Activated T-cell treated with anti-CD3 and anti-CD28 coated beads for 24 hours (primary cell): ENCODE data around the gene MS4A15.
"Not testable (repeated sequence)": the region's sequence is repeated elsewhere in the genome, so short reads cannot be mapped to it uniquely, and the experiment has no call there.

Experiments used
- DNase-seq: peaks from one replicate; pipeline ENCODE4 v3.0.0-alpha.2; 2020; ENCODE audit warnings: low read depth

MS4A15 gene

DNA sequence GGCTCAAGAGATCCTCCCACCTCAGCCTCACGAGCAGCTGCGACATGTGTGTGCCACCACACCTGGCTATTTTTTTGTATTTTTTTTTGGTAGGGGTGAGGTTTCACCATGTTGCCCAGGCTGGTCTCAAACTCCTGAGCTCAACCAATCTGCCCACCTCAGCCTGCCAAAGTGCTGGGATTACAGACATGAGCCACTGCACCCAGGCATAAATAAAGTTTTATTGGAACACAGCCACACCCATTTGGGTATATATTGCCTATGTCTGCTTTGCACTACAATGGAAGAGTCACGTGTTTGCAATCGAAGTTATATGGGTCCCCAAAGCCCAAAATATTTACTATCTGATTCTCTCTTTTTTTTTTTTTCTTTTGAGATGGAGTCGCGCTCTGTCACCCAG is 1.8 kb upstream of the MS4A15 start:
- DNase-seq: no peak

DNA sequence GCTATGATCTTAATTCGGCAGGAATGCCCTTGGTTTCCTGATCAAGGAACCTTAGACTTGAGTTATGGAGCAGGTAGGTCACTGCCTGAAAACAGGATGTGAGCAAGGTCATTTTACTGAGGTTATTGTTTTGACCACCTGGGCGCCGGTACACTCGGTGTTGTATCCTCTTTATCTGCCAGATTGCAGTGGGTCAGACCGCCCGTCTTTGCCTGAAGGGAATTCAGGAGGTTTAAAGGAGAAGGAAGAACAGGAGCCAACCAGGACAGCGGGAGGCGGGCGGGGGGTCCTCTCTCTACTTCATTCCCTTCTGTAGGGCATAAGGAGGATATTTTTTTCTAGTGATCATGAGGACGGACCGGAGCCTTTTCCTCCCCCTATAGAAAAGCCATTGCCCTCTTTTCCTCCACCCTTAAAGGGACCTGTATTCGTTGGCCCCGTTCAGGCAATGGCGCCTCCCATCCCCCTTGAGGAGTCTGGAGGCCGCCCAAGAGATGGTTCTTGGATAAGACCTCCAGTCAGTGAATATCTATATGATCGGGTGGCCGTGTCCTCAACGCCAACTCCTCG is 649 bp downstream of the MS4A15 start:
- DNase-seq: no peak

DNA sequence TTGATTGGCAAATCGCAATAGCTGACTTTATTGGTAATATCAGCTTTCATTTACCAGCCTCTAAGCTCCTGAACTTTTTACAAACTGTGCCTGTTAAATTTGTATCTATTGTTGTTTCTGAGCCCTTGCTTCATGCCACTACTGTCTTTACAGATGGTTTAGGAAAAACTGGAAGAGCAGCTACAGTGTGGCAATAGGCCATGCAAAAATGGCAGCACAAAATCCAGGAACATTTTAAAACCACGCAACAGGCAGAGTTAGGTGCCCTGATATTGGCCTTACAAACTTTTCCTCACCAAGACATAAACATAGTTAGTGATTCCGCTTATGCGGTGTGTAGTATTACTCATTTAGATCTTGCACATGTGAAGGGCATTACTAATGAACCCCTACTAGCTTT is 2.0 kb downstream of the MS4A15 start:
- DNase-seq: not testable (repeated sequence)

DNA sequence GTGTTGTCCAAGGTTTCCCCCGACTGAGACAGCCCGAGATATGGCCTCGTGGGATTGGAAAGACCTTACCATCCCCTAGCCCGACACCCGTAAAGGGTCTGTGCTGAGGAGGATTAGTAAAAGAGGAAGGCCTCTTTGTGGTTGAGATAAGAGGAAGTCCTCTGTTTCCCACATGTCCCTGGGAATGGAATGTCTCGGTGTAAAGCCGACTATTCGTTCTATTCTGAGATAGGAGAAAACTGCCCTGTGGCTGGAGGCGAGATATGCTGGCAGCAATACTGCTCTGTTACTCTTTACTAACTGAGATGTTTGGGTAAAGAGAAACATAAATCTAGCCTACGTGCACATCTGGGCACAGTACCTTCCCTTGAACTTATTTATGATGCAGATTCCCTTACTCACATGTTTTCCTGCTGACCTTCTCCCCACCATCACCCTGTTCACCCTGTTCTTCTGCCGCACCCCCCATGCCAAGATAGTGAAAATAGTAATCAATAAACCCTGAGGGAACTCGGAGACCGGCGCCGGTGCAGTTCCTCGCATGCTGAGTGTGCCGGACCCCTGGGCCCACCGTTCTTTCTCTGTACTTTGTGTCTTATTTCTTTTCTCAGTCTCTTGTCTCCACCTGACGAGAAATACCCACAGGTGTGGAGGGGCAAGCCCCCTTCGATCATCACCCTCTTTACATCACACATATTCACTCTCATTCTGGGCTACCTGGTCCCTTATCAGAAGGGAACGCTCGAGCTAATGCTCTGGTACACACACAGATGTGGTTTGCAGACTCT is 3.0 kb downstream of the MS4A15 start:
- not testable (repeated sequence) for DNase-seq

DNA sequence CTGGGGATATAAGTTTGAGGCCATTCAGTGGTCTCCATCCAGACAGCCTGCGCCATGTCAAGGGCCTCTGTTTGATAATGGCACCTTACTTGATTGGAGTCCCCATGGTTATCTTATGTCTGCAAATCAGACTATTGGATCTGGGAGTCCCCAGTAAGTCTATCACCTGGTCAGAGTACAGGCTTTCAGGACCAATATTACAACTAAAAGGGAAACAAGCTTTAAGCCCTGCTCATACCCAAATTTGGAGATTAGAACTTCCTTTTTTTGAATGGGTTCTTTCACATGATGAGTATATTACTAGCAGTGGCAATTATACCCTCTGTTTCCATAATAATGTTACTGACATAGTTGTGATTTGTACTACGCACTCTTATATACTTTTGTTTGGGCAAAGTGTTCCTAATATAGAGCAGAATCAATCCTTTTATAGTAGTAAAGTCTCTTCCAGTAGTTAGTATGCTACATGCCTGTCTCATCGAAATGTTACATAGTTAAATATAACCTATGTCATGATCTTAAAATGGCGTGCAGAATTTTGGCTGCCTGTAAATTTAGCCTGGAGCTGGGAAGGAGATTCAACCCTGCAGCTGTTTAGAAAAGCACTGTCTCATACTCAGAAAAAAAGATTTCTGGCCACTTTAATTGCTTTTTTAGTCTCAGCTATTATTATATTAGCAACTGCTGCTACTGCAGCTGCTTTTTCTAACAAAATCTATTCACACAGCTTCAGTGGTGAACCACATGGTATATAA is 4.9 kb downstream of the MS4A15 start:
- no peak for DNase-seq

DNA sequence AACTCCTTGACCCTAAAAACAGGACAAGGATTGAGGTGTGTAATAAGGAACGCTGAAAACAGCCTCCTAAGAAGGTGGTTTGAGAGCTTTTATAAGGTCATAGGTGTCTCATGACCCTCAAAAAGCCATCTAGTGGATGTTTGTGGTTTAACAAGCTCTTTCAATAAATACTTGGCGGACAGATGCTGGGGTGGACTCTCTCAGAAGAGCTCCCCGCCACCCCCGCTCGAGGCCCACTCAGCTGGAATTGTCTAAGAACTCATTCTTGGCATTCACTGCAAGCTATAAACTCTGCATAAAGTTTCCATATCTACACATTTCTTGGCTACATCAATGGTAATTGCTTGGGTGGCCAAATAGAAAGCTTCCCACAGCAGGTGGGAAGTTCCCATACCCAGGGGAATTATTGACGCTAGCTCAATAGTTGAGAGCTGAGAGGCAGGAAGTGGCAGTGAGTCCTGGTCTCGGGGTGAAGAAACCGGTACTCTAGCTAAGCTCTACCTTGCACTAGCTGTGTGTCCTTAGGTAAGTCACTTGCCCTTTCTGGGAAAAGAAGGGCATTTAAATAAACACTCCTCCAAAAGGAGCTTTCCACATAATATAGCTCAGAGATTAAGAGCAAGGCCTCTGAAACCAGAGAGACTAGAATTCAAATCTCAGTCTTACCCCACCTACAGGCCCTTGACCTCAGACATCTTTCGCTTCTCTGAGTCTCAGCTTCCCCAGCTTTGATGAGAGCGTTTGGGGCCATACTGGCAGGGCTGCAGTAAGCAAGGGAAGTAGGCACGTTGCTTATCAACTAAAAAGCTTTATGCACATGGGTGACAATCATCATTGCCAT is 6.4 kb downstream of the MS4A15 start:
- DNase-seq: no peak

DNA sequence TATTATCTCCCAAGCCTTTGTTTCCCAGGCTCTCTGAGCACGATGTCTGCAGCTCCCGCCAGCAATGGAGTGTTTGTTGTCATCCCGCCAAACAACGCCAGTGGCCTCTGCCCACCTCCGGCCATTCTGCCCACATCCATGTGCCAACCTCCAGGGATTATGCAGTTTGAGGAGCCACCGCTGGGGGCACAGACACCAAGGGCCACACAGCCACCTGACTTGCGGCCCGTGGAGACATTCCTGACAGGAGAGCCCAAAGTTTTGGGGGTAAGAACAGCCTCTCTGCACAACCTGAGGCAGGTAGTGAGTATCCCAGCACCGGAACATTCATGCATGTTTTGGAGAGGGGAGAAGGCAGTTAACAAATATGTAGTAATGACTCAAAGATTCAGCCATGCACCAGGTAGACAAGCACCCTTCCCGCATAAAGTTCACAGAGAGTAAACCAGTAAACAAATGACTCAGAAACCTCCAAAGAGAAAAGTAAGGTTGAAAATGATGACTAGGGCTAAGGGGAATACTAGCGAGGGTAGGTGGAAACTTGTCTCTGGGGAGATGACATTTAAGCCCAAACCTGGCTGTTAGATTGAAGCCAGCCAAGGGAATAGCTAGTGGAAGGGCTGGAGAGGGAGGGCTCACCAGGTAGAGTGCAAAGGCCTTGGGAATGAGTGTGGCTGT is 7.2 kb downstream of the MS4A15 start:
- DNase-seq: no peak

DNA sequence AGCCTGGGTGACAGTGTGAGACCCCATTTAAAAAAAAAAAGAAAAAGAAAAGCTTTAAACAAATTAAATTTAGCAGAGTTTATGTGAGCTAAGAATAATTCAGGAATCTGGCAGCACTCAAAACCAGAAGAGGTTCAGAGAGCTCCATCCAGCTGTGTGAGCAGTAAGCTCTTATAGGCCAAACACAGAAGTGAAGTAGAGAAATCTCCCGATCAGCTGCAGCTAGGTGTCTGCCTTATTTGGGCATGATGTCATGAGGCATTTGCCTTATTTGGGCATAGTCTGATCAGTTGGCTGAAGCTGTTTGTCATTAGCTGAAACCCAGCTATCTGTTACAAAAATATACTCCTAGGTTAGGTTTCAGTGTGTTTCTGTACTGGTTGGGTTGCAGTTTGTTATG is 8.2 kb downstream of the MS4A15 start:
- no peak for DNase-seq

DNA sequence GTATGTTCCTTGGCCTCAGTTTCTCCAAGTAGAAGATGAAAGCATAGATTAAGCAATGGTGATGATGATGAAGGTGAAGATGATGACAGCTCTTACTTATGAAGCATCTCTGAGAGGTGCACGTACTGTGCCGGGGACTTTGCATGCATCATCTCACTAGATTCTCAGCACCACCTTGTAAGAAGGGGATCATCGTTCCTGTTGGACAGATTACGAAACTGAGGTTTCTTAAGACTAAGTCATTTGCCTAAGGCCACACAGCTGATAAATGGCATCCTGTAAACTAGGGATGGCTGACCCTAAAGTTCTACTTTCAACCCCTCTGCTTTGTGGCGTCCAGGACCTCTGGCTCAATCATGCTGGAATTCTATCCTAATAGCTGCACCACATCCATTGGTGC is 8.7 kb downstream of the MS4A15 start:
- DNase-seq: no peak

DNA sequence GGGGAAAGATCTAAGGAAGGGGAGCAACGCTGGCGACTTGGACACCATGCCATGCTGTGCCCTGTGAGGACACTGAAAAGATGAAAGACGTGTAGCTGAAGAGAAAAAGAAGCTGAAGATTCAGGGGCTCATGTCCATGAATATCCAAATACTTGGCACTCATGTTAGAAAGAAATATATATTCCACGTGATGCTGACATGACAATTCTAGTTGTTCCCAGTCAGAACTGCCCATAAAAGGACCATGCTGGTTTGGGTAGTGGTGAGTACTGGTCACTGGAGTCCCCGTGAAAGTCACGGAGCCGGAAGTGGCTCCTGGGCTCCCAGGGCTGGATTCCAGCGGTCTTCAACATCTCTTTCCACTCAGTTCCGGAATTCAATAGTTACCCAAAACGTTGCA is 9.9 kb downstream of the MS4A15 start:
- DNase-seq: no peak

DNA sequence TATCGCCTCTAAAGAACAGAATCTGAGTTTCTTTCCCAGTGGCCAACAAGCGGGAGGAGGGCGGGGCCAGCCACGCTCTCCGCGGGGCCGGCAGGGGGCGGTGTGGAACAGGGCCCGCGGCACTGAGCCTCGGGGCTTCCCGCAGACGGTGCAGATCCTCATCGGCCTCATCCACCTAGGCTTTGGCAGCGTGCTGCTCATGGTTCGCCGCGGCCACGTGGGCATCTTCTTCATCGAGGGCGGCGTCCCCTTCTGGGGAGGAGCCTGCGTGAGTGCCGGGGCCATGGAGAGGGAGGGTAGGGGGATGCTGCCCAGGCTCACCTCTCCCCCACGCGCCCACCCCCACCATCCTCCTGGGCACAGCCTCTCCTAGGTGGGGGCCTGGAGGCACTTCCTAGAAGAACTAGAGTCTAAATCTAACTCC is 10.7 kb downstream of the MS4A15 start:
- no peak for DNase-seq

DNA sequence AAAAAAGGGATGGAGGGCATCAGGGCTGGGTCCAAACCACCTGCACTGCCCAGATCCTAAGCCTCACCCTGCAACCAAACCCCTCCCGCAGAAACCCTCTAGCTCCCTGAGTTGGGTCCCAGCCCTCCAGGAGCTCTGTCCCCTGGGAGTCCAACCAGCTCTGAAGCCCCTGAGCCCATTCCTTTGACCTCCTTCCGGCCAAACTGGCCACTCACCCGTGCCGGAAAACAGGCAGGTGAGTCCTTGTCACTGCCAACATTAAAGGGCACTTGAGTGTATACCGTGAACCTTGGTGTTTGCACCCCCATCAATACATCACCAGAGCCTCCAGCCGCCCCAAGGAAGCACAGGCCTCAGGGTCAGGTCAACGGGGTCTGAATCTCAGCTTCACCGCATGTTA is 11.5 kb downstream of the MS4A15 start:
- no peak for DNase-seq

DNA sequence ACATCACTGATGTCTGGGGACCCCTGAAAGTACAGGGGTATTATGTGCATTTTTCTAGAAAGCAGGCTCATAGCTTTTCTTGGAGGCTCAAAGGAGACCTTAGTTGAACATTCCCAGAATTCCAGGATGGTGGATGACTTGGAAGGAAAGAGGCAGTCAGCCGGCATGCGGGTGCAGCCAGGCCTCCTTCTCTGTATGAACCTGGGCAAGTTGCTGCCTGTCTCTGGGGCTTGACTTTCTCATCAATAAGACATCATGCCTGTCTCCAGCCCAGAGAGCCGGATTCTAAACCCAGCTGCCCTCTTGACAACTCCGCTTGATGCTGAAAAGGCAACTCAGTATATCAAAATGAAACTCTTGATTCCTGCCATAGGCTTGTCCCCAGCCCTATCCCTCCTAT is 12.6 kb downstream of the MS4A15 start:
- no peak for DNase-seq

DNA sequence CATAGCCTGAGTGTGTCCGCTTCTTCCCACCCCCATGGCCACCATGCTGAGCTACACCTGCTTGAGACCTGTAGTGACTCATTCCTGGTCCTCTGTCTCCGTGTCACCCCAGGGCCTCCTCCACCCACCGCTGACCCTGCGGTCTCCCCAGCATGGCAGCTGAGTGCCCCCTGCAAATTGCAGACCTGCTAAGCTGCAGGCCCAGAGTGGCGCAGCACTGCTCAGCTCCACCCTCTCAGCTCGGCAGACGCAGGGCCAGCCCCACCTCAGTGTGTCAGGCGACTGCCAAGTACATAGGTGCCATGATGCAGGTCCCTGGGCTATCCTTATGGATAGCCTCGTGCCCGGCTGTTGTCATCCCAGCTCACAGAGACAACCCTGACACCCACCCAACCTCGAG is 13.1 kb downstream of the MS4A15 start:
- DNase-seq: no peak

DNA sequence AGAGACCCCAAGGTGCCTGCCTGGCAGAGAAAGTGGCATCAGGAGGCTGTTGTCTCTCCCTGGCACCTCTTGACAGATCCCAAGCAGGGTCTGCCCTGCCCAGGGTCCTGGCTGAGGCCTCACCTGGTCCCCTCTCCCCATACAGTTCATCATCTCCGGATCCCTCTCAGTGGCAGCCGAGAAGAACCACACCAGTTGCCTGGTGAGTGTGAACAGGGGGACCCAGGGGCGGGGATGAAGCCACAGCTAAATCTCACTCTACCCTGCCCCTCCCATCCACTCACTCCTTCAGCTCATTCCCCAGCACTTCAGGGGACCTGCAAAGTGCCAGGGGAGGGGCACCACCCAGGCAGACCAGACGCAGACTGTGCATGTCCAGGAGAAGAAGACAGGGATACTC is 14.5 kb downstream of the MS4A15 start:
- DNase-seq: no peak

DNA sequence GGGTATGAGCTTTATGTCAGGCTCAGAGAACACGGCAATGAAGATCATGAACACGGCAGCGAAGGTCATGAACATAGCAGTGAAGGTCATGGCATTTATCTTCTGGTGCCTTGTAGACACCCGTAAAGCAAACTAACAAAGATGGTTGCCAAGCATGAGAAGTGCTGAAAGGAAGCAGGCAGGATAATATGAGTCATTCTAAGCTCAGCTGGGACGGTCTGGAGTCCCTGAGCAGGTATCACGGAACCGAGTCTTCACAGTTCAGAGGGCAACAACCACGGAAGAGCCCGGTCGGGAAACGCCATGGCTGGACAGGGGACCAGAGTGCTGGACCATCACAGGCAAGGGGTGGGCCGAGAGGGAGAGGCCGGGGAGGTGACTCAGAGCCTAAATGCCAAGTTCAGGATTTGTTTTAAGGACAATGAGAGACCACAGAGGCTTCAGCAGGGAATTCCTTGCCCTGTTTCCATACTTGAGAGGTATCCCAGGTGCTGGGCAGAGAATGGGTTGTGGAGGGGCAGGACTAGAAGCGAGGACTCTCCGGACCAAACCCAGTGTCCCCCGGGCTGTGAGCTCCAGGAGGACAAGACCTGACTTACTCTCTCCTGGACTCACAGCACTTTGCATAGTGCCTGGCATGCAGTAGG is 15.3 kb downstream of the MS4A15 start:
- DNase-seq: no peak

DNA sequence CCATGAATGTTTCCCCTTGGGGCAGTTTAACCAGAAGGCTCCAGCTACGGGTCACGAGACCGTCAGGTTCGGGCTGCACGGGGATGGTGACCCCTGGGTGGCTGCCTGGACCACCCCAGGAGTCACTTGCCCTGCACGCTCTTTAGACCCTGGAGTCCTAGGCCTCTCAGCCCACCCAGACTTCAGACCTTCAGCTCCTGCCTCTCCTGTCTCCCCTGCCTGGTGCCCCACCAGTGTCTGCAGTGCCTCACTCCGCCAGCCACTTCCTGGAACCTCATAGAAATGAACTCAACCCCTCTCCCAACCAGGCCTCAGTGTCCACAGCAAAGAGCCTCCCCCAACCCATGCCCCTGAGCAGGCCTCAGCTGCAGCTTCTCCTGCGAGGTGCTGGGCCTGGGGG is 16.0 kb downstream of the MS4A15 start:
- DNase-seq: no peak

DNA sequence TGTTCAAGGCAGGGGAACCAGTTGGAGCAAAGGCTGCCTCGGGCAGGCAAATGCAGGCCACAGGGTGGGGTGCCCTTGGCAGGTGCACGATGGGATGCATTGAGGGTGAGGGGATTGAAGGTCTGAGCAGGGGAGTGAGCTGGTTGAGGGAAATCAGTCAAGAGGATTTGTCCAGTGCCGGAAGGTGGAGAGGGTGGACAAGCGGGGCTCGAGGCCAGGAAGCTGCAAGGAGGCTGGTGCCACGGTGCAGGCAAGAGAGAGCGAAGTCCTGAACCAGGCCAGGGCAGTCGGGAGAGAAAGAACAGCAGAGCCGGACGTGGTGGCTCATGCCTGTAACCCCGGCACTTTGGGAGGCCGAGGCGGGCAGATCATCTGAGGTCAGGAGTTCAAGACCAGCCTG is 18.1 kb downstream of the MS4A15 start:
- no peak for DNase-seq

DNA sequence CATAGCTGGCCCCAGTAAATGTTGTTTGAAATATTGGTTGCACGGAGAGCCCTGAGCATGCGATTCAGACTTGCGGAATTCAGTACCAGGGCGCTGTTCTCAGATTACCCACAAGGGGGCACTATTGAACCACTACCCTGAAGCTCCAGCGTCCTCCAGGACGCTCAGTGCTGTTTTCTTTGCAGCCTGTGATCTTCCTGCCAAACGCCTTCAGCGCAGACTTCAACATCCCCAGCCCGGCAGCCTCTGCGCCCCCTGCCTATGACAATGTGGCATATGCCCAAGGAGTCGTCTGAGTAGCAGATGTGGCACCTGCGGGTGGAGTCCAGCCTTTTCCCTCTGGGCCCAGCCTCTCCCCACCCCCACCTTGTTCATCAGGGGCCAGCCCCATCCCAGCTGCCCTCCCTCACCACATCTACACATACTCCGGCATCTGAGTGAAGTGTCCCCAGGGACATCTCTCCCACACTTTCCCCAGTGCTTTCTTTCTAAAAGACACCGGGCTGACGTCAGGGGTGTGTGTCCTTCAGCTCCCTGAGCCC is 18.8 kb downstream of the MS4A15 start:
- peak; percentile 77 for DNase-seq

DNA sequence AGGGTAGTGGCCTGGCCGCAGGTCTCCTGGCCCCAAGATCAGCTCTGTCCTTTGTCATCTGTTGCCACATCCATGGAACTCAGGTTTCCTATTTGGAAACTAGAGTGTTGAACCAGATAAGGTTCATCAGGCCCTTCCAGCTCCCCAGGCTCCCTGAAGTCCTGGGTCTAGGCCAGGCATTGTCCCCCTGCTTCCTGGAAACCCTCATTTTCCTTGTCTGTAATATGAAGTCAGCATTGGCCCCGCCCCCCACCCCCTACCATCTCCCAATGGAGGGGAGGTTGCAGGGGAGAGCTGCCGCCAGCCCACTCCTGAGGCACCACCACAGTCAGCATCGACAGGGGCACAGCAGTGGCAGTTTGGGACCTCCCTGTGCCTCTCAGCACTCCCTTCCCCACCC is 19.5 kb downstream of the MS4A15 start:
- no peak for DNase-seq

DNA sequence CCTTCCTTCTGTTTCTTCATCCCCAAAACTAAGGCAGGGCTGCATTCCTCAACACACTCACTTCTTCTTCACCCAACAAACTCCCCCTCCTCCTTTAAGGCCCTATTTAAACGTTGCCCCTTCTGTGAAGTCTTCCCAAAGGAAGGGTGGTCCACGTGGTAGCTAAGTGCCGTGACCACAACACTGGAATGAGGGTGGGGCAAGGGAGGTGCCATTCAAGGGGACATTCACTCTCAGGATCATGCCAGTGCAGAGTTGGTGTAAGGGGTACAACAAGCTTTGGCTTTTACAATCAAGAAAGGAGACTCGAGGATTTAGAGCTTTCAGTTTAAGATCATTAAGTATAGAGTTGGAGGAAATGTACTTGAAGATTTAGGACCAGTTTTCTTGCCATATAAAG is 20.4 kb downstream of the MS4A15 start:
- DNase-seq: no peak
